SK-N-SH treated with all-trans-retinoic acid at 6 μM for 48 hours (cell line): ENCODE data around the gene ZBTB7C.

Experiments used
- ATAC-seq: fragments of 200-7000 bp; cut with Tn5 transposase; 3 replicates; pipeline ENCODE4 v1.9.1; 2020; ENCODE audit warnings: mild to moderate bottlenecking, moderate library complexity
- ARNTL ChIP-seq: fragments of 450-650 bp; formaldehyde crosslinking; IDR thresholded peaks from 2 replicates; pipeline ENCODE4 v1.5.0; 2020; ENCODE audit warnings: low read depth, mild to moderate bottlenecking, moderate library complexity, borderline replicate concordance
- BACH2 ChIP-seq: fragments of 250-450 bp; sonication (Bioruptor Pico); IDR thresholded peaks from 2 replicates; pipeline ENCODE4 v1.9.0; 2021; ENCODE audit warnings: mild to moderate bottlenecking, borderline replicate concordance
- CREB5 ChIP-seq: fragments of 250-450 bp; sonication (Bioruptor Pico); IDR thresholded peaks from 2 replicates; pipeline ENCODE4 v1.5.1; 2020; ENCODE audit warnings: low read depth, mild to moderate bottlenecking, moderate library complexity
- CSDC2 ChIP-seq: fragments of 250-450 bp; sonication (Bioruptor Pico); IDR thresholded peaks from 2 replicates; pipeline ENCODE4 v1.5.0; 2020; ENCODE audit warnings: mild to moderate bottlenecking, moderate library complexity
- ESRRG ChIP-seq: fragments of 250-450 bp; sonication (Bioruptor Pico); IDR thresholded peaks from 2 replicates; pipeline ENCODE4 v1.6.1; 2021; ENCODE audit warnings: mild to moderate bottlenecking
- GLIS3 ChIP-seq: fragments of 250-450 bp; sonication (Bioruptor Pico); IDR thresholded peaks from 2 replicates; pipeline ENCODE4 v1.5.0; 2020; ENCODE audit warnings: mild to moderate bottlenecking, moderate library complexity
- ISL1 ChIP-seq: fragments of 250-450 bp; sonication (Bioruptor Pico); IDR thresholded peaks from 2 replicates; pipeline ENCODE4 v2.1.2; 2022; ENCODE audit warnings: mild to moderate bottlenecking, moderate library complexity
- OSR1 ChIP-seq: fragments of 250-450 bp; sonication (Bioruptor Pico); IDR thresholded peaks from 2 replicates; pipeline ENCODE4 v1.8.0; 2022; ENCODE audit warnings: moderate library complexity, mild to moderate bottlenecking, inconsistent platforms
- PATZ1 ChIP-seq: fragments of 250-450 bp; sonication (Bioruptor Pico); IDR thresholded peaks from 2 replicates; pipeline ENCODE4 v1.8.0; 2020; ENCODE audit warnings: mild to moderate bottlenecking, moderate library complexity, borderline replicate concordance
- POU6F1 ChIP-seq: fragments of 250-450 bp; sonication (Bioruptor Pico); IDR thresholded peaks from 2 replicates; pipeline ENCODE4 v1.8.0; 2021; ENCODE audit warnings: low read depth, mild to moderate bottlenecking, moderate library complexity, borderline replicate concordance
- PPARA ChIP-seq: fragments of 250-450 bp; sonication (Bioruptor Pico); IDR thresholded peaks from 2 replicates; pipeline ENCODE4 v1.5.0; 2020; ENCODE audit warnings: mild to moderate bottlenecking, borderline replicate concordance
- RARB ChIP-seq: fragments of 250-450 bp; sonication (Bioruptor Pico); IDR thresholded peaks from 2 replicates; pipeline ENCODE4 v1.8.0; 2021; ENCODE audit warnings: mild to moderate bottlenecking, moderate library complexity
- SNAI2 ChIP-seq: fragments of 250-450 bp; sonication (Bioruptor Pico); IDR thresholded peaks from 2 replicates; pipeline ENCODE4 v1.5.0; 2020; ENCODE audit warnings: mild to moderate bottlenecking, moderate library complexity
- TCF4 ChIP-seq: fragments of 250-450 bp; sonication (Bioruptor Pico); IDR thresholded peaks from 2 replicates; pipeline ENCODE4 v1.8.0; 2021; ENCODE audit warnings: mild to moderate bottlenecking, moderate library complexity, borderline replicate concordance
- TSHZ2 ChIP-seq: fragments of 250-450 bp; sonication (Bioruptor Pico); IDR thresholded peaks from 2 replicates; pipeline ENCODE4 v1.5.0; 2020; ENCODE audit warnings: mild to moderate bottlenecking, moderate library complexity
- ZC3H10 ChIP-seq: fragments of 250-450 bp; sonication (Bioruptor Pico); IDR thresholded peaks from 2 replicates; pipeline ENCODE4 v1.5.1; 2021; ENCODE audit warnings: mild to moderate bottlenecking, moderate library complexity
- ZFP3 ChIP-seq: fragments of 250-450 bp; sonication (Bioruptor Pico); IDR thresholded peaks from 2 replicates; pipeline ENCODE4 v1.5.0; 2020; ENCODE audit warnings: mild to moderate bottlenecking, moderate library complexity
- ZFP30 ChIP-seq: fragments of 450-650 bp; formaldehyde crosslinking; IDR thresholded peaks from 2 replicates; pipeline ENCODE4 v1.5.0; 2022; ENCODE audit warnings: mild to moderate bottlenecking, moderate library complexity
- ZNF565 ChIP-seq: fragments of 450-650 bp; formaldehyde crosslinking; conservative IDR thresholded peaks from 2 replicates; pipeline ENCODE4 v1.5.0; 2020; ENCODE audit warnings: low read depth, mild to moderate bottlenecking, moderate library complexity
- ZNF70 ChIP-seq: fragments of 450-650 bp; formaldehyde crosslinking; IDR thresholded peaks from 2 replicates; pipeline ENCODE4 v1.5.0; 2020; ENCODE audit warnings: mild to moderate bottlenecking, moderate library complexity
- ZNF8 ChIP-seq: fragments of 450-650 bp; formaldehyde crosslinking; IDR thresholded peaks from 2 replicates; pipeline ENCODE4 v1.5.0; 2020; ENCODE audit warnings: mild to moderate bottlenecking, moderate library complexity

ZBTB7C gene

GRCh38 chr18:48085781-48086487, 323.2 kb downstream of the ZBTB7C start (continued):
- TF ChIP-seq ZNF8 (no peak), PPARA (CRISPR knock-in tag) (no peak), ZNF70 (no peak)

- no peak; the same call in 2 of the 3 replicates for ATAC-seq
- TF ChIP-seq SNAI2 (CRISPR knock-in tag) (no peak), BACH2 (CRISPR knock-in tag) (no peak), TSHZ2 (CRISPR knock-in tag) (no peak), ZNF70 (no peak), OSR1 (CRISPR knock-in tag) (no peak), GLIS3 (CRISPR knock-in tag) (no peak), TCF4 (CRISPR knock-in tag) (no peak), ZFP30 (no peak), ZNF8 (no peak), ZC3H10 (CRISPR knock-in tag) (no peak), PPARA (CRISPR knock-in tag) (no peak), CSDC2 (no peak)
These were observed 324.3 kb downstream of the ZBTB7C start for GRCh38 chr18:48084858-48085257.

- no peak; the same call in 2 of the 3 replicates for ATAC-seq
- TF ChIP-seq ARNTL (CRISPR knock-in tag) (no peak), CREB5 (CRISPR knock-in tag) (no peak), PPARA (CRISPR knock-in tag) (no peak), ZFP30 (no peak), TSHZ2 (CRISPR knock-in tag) (no peak), ISL1 (CRISPR knock-in tag) (no peak), ZNF8 (no peak), PATZ1 (CRISPR knock-in tag) (no peak), ZNF565 (no peak), ZFP3 (no peak), GLIS3 (CRISPR knock-in tag) (no peak), BACH2 (CRISPR knock-in tag) (no peak), ESRRG (CRISPR knock-in tag) (no peak), CSDC2 (no peak), RARB (CRISPR knock-in tag) (no peak), POU6F1 (CRISPR knock-in tag) (no peak), SNAI2 (CRISPR knock-in tag) (no peak)
These were observed 325.0 kb downstream of the ZBTB7C start for GRCh38 chr18:48084041-48084757.
